Measurements from ENCODE around the gene JAKMIP1. TPM values are rescaled to one million over a fixed set of nuclear protein-coding genes. Genes with fewer than 3 reads are reported as not detected.
"Not testable (repeated sequence)": the region's sequence is repeated elsewhere in the genome, so short reads cannot be mapped to it uniquely, and the experiment has no call there.

JAKMIP1 gene
- total RNA-seq, 1 donor from 2014 or later = not detected

GRCh38 chr4:6142935-6143602 is 57.3 kb downstream of the JAKMIP1 start:
- Histone ChIP-seq H3K4me3 (ENCODE audit: low read depth, low read length) (no peak overlapping the region), H3K36me3 (ENCODE audit: control insufficient read depth, insufficient read depth, low read length) (no peaks in the 10 kb centered on the region), H3K27me3 (ENCODE audit: control insufficient read depth, insufficient read depth, low read length) (no peaks in the 10 kb centered on the region)
- TF ChIP-seq, protein P1, sequence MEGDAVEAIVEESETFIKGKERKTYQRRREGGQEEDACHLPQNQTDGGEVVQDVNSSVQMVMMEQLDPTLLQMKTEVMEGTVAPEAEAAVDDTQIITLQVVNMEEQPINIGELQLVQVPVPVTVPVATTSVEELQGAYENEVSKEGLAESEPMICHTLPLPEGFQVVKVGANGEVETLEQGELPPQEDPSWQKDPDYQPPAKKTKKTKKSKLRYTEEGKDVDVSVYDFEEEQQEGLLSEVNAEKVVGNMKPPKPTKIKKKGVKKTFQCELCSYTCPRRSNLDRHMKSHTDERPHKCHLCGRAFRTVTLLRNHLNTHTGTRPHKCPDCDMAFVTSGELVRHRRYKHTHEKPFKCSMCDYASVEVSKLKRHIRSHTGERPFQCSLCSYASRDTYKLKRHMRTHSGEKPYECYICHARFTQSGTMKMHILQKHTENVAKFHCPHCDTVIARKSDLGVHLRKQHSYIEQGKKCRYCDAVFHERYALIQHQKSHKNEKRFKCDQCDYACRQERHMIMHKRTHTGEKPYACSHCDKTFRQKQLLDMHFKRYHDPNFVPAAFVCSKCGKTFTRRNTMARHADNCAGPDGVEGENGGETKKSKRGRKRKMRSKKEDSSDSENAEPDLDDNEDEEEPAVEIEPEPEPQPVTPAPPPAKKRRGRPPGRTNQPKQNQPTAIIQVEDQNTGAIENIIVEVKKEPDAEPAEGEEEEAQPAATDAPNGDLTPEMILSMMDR (IDR thresholded peaks at IDR 0.05; ENCODE audit: insufficient read depth, low read length, poor library complexity, severe bottlenecking) = no peak
- no peak for DNase-seq (ENCODE audit: low read depth)

GRCh38 chr4:6142511-6142910 is 57.8 kb downstream of the JAKMIP1 start:
- H3K36me3 ChIP-seq (ENCODE audit: control insufficient read depth, insufficient read depth, low read length) = no peaks in the 10 kb centered on the region
- no peak for DNase-seq (ENCODE audit: low read depth)
- TF ChIP-seq, protein P1 (IDR thresholded peaks at IDR 0.05; ENCODE audit: insufficient read depth, low read length, poor library complexity, severe bottlenecking) = no peak
- H3K27me3 ChIP-seq (ENCODE audit: control insufficient read depth, insufficient read depth, low read length) = no peaks in the 10 kb centered on the region
- H3K4me3 ChIP-seq (ENCODE audit: low read depth, low read length) = no peak overlapping the region

GRCh38 chr4:6141554-6141953 is 58.8 kb downstream of the JAKMIP1 start:
- Histone ChIP-seq H3K4me3 (ENCODE audit: low read depth, low read length) (no peak overlapping the region), H3K36me3 (ENCODE audit: control insufficient read depth, insufficient read depth, low read length) (no peaks in the 10 kb centered on the region), H3K27me3 (ENCODE audit: control insufficient read depth, insufficient read depth, low read length) (no peaks in the 10 kb centered on the region)
- DNase-seq (ENCODE audit: low read depth) = no peak
- TF ChIP-seq, protein P1 (IDR thresholded peaks at IDR 0.05; ENCODE audit: insufficient read depth, low read length, poor library complexity, severe bottlenecking) = no peak

DNA sequence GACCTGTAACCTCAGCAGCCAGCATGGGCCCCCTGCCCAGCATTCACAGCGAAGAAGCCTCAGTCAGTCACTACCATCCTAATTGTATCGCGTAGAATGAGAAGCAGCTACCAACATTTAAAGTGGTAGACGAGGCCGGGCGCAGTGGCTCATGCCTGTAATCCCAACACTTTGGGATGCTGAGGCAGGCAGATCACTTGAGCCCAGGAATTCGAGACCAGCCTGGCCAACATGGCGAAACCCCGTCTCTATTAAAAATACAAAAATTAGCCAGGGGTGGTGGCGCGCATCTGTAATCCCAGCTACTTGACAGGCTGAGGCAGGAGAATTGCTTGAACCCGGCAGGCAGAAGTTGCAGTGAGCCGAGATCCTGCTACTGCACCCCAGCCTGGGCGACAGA is 59.3 kb downstream of the JAKMIP1 start:
- not testable (repeated sequence) for H3K36me3 ChIP-seq (ENCODE audit: control insufficient read depth, insufficient read depth, low read length); H3K4me3 ChIP-seq (ENCODE audit: low read depth, low read length); DNase-seq (ENCODE audit: low read depth); H3K27me3 ChIP-seq (ENCODE audit: control insufficient read depth, insufficient read depth, low read length)

- no peaks in the 10 kb centered on the region for H3K27me3 ChIP-seq (ENCODE audit: control insufficient read depth, insufficient read depth, low read length)
- TF ChIP-seq, protein P1 (IDR thresholded peaks at IDR 0.05; ENCODE audit: insufficient read depth, low read length, poor library complexity, severe bottlenecking) = no peak
- H3K36me3 ChIP-seq (ENCODE audit: control insufficient read depth, insufficient read depth, low read length) = no peaks in the 10 kb centered on the region
- no peak overlapping the region for H3K4me3 ChIP-seq (ENCODE audit: low read depth, low read length)
- DNase-seq (ENCODE audit: low read depth) = no peak
Observed at GRCh38 chr4:6137747-6138135, 62.6 kb downstream of the JAKMIP1 start.

DNA sequence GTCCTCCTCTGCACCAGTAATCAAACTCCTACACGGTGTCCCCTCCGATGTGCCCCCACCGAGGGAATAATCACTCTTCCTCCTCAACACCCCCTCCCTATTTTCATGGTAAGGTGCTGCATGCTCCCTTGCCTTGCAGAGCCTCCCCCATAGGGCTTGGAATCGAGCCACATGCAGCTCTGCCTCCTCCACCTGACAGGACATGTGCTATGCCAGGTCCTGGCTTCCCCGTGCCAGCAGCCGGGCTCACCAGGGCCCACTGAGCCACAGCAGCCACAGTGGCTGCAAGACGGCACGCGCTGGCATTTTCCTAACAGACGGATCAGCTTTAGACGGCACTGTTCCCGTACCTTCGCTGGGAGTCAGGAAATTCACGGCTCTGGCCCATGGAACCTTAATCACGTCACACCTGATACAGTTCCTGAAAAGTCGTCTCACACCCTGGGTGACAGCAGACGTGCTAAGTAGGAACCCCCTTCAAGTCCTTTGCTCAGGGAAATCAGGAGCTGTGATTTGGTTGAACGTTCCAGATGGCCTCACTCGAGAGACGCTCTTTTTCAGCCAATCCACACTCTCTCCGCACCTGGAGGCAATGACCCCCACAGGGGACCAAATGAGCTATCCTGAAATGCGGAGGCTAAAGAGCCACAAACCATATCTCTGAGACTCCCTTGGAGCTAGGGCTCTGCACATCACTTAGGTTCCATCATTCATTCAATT is 63.2 kb downstream of the JAKMIP1 start:
- H3K4me3 ChIP-seq (ENCODE audit: low read depth, low read length) = no peak overlapping the region
- H3K27me3 ChIP-seq (ENCODE audit: control insufficient read depth, insufficient read depth, low read length) = no peaks in the 10 kb centered on the region
- H3K36me3 ChIP-seq (ENCODE audit: control insufficient read depth, insufficient read depth, low read length) = no peaks in the 10 kb centered on the region
- TF ChIP-seq, protein P1 (IDR thresholded peaks at IDR 0.05; ENCODE audit: insufficient read depth, low read length, poor library complexity, severe bottlenecking) = no peak
- DNase-seq (ENCODE audit: low read depth) = no peak

All from kidney epithelial cell (primary cell).